HG02943 (cell line): ENCODE measurements around the gene SOCS3.
"Not testable (repeated sequence)": the region's sequence is repeated elsewhere in the genome, so short reads cannot be mapped to it uniquely, and the experiment has no call there.

ENCODE experiments used
- ATAC-seq: cut with Tn5 transposase; IDR thresholded peaks from one replicate; pipeline ENCODE4 v1.9.1; 2021; ENCODE audit warnings: mild to moderate bottlenecking, low read depth, moderate library complexity; ENCODE audit not compliant: unreplicated experiment

SOCS3 gene

GRCh38 chr17:78335209-78335608, 24.7 kb downstream of the SOCS3 start:
- no peak for ATAC-seq

- ATAC-seq = no peak
Observed at GRCh38 chr17:78332991-78333390, 26.9 kb downstream of the SOCS3 start.

GRCh38 chr17:78331355-78331754, 28.5 kb downstream of the SOCS3 start:
- not testable (repeated sequence) for ATAC-seq

- no peak for ATAC-seq
Observed at GRCh38 chr17:78330570-78331224, 29.2 kb downstream of the SOCS3 start.

GRCh38 chr17:78329263-78330059, 30.4 kb downstream of the SOCS3 start:
- no peak for ATAC-seq

GRCh38 chr17:78327880-78328279, 32.0 kb downstream of the SOCS3 start:
- no peak for ATAC-seq

GRCh38 chr17:78325076-78325687, 34.7 kb downstream of the SOCS3 start:
- no peak for ATAC-seq

- ATAC-seq = no peak
Observed at GRCh38 chr17:78324391-78325075, 35.3 kb downstream of the SOCS3 start.

GRCh38 chr17:78323826-78324390, 36.0 kb downstream of the SOCS3 start:
- ATAC-seq = no peak

- no peak for ATAC-seq
Observed at GRCh38 chr17:78322858-78323455, 36.9 kb downstream of the SOCS3 start.

GRCh38 chr17:78322327-78322857, 37.5 kb downstream of the SOCS3 start:
- no peak for ATAC-seq

- no peak for ATAC-seq
Observed at GRCh38 chr17:78318843-78319242, 41.0 kb downstream of the SOCS3 start.

- ATAC-seq = no peak
Observed at GRCh38 chr17:78318407-78318806, 41.5 kb downstream of the SOCS3 start.

- no peak for ATAC-seq
Observed at GRCh38 chr17:78317794-78318400, 42.0 kb downstream of the SOCS3 start.

- ATAC-seq = no peak
Observed at GRCh38 chr17:78316867-78317789, 42.7 kb downstream of the SOCS3 start.

GRCh38 chr17:78316115-78316866, 43.6 kb downstream of the SOCS3 start:
- no peak for ATAC-seq

- no peak for ATAC-seq
Observed at GRCh38 chr17:78315355-78316114, 44.3 kb downstream of the SOCS3 start.
